Tibial artery (tissue), 4 donors: ENCODE measurements around the gene NPDC1.

Source experiments
- DNase-seq, 2 donors: peaks; one replicate each; pipeline ENCODE4 v3.0.0-alpha.2; 2019
- H3K27ac ChIP-seq, 2 donors: fragments of 200-600 bp; sonication (generic) in 1 of 2; 1 replicate in 1 of 2; 2 replicates in 1 of 2; pipeline ENCODE4 v1.5.1; 2018 to 2019; ENCODE audit warnings: mild to moderate bottlenecking in 1 of 2
- H3K27me3 ChIP-seq, 2 donors: fragments of 200-600 bp; sonication (generic) in 1 of 2; one replicate each; pipeline versions ENCODE4 v1.5.1 to v1.6.0; 2016 to 2019
- H3K36me3 ChIP-seq, 3 donors: fragments of 200-600 bp; sonication (generic) in 2 of 3; one replicate each; pipeline ENCODE4 v1.5.1; 2016 to 2019; ENCODE audit warnings: mild to moderate bottlenecking in 2 of 3
- H3K4me1 ChIP-seq, 4 donors: fragments of 200-600 bp; sonication (generic) in 2 of 4; 1 replicate in 3 of 4; 2 replicates in 1 of 4; pipeline ENCODE4 v1.5.1; 2016 to 2019
- H3K4me3 ChIP-seq, 2 donors: fragments of 200-600 bp; sonication (generic) in 1 of 2; 1 replicate in 1 of 2; 2 replicates in 1 of 2; pipeline ENCODE4 v1.5.1; 2018 to 2019; ENCODE audit warnings: mild to moderate bottlenecking in 2 of 2
- H3K9me3 ChIP-seq, 3 donors: fragments of 200-600 bp; sonication (generic) in 1 of 3; one replicate each; pipeline ENCODE4 v1.5.1; 2016 to 2019
- CTCF ChIP-seq, 2 experiments: fragments of 200-600 bp in 1 of 2; fragments of 450-650 bp in 1 of 2; IDR thresholded peaks; one replicate each; pipeline ENCODE4 v1.5.1; 2017 to 2019; ENCODE audit warnings: antibody characterized with exemption in 2 of 2, mild to moderate bottlenecking in 1 of 2, moderate library complexity in 1 of 2
- intact Hi-C: fragments of 100-400 bp; cut with DNase I; formaldehyde crosslinking; loops from one replicate; pipeline ENCODE4 v1.15.0; 2023; ENCODE audit warnings: low total_unique reads

The NPDC1 gene

GRCh38 chr9:137015540-137015930 is 30.4 kb downstream of the NPDC1 start:
- Histone ChIP-seq H3K27me3 (no peaks in the 10 kb centered on the region), H3K27ac (no peak overlapping the region), H3K4me3 (no peak overlapping the region), H3K36me3 (peaks cover 31 to 93% (median 74%) of the 10 kb centered on the region in 3 donors), H3K9me3 (no peaks in the 10 kb centered on the region), H3K4me1 (no peaks in the 10 kb centered on the region)
- intact Hi-C loops = no loop called here
- TF ChIP-seq CTCF (IDR thresholded peaks at IDR 0.05) = no peak
- DNase-seq = no peak

- intact Hi-C loops = no loop called here
- Histone ChIP-seq H3K4me3 (no peak overlapping the region), H3K27ac (no peak overlapping the region), H3K36me3 (peaks cover 31 to 93% (median 77%) of the 10 kb centered on the region in 3 donors), H3K9me3 (no peaks in the 10 kb centered on the region), H3K4me1 (no peaks in the 10 kb centered on the region), H3K27me3 (no peaks in the 10 kb centered on the region)
- DNase-seq = no peak
- no peak for TF ChIP-seq CTCF (IDR thresholded peaks at IDR 0.05)
These were observed 31.0 kb downstream of the NPDC1 start for GRCh38 chr9:137014776-137015539.

GRCh38 chr9:137014166-137014565 is 31.8 kb downstream of the NPDC1 start:
- DNase-seq = no peak
- intact Hi-C loops = no loop called here
- no peaks in the 10 kb centered on the region for H3K4me1 ChIP-seq
- H3K36me3 ChIP-seq = peaks cover 31 to 97% (median 85%) of the 10 kb centered on the region in 3 donors
- no peak overlapping the region for H3K4me3 ChIP-seq
- H3K9me3 ChIP-seq = no peaks in the 10 kb centered on the region
- no peaks in the 10 kb centered on the region for H3K27me3 ChIP-seq
- no peak for TF ChIP-seq CTCF (IDR thresholded peaks at IDR 0.05)
- H3K27ac ChIP-seq = no peak overlapping the region

GRCh38 chr9:137013571-137013940 is 32.4 kb downstream of the NPDC1 start:
- DNase-seq = no peak
- Histone ChIP-seq H3K36me3 (peaks cover 31 to 97% (median 89%) of the 10 kb centered on the region in 3 donors), H3K4me1 (no peaks in the 10 kb centered on the region), H3K27me3 (no peaks in the 10 kb centered on the region), H3K27ac (no peak overlapping the region), H3K4me3 (no peak overlapping the region), H3K9me3 (no peaks in the 10 kb centered on the region)
- no peak for TF ChIP-seq CTCF (IDR thresholded peaks at IDR 0.05)
- intact Hi-C loops = no loop called here

- intact Hi-C loops = no loop called here
- Histone ChIP-seq H3K9me3 (no peaks in the 10 kb centered on the region), H3K27ac (no peak overlapping the region), H3K4me3 (no peak overlapping the region), H3K4me1 (no peaks in the 10 kb centered on the region), H3K27me3 (no peaks in the 10 kb centered on the region), H3K36me3 (peaks cover 30 to 100% (median 92%) of the 10 kb centered on the region in 3 donors)
- TF ChIP-seq CTCF (IDR thresholded peaks at IDR 0.05) = no peak
- DNase-seq = no peak
These were observed 33.0 kb downstream of the NPDC1 start for GRCh38 chr9:137012694-137013570.
